ENCODE data around the gene NOS1AP. TPM values are rescaled to one million over a fixed set of nuclear protein-coding genes. Genes with fewer than 3 reads are reported as not detected.

NOS1AP gene
- total RNA-seq, 1 donor from 2014 or later = 2.0 TPM

GRCh38 chr1:162396201-162396906, 326.9 kb downstream of the NOS1AP start:
- no peak overlapping the region for H3K27ac ChIP-seq
- no peak for DNase-seq (ENCODE audit: extremely low spot score in 2 of 2)
- no peak for TF ChIP-seq POLR2A (IDR thresholded peaks at IDR 0.05)
- TF ChIP-seq, protein P1, sequence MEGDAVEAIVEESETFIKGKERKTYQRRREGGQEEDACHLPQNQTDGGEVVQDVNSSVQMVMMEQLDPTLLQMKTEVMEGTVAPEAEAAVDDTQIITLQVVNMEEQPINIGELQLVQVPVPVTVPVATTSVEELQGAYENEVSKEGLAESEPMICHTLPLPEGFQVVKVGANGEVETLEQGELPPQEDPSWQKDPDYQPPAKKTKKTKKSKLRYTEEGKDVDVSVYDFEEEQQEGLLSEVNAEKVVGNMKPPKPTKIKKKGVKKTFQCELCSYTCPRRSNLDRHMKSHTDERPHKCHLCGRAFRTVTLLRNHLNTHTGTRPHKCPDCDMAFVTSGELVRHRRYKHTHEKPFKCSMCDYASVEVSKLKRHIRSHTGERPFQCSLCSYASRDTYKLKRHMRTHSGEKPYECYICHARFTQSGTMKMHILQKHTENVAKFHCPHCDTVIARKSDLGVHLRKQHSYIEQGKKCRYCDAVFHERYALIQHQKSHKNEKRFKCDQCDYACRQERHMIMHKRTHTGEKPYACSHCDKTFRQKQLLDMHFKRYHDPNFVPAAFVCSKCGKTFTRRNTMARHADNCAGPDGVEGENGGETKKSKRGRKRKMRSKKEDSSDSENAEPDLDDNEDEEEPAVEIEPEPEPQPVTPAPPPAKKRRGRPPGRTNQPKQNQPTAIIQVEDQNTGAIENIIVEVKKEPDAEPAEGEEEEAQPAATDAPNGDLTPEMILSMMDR (IDR thresholded peaks at IDR 0.05) = no peak
- TF ChIP-seq POLR2AphosphoS5 (IDR thresholded peaks at IDR 0.05; ENCODE audit: insufficient read depth in 1 of 2, low read depth in 1 of 2) = no peak
- H3K4me3 ChIP-seq = no peak overlapping the region
- H3K4me1 ChIP-seq = no peaks in the 10 kb centered on the region
- no peaks in the 10 kb centered on the region for H3K9me3 ChIP-seq
- H3K27me3 ChIP-seq = no peaks in the 10 kb centered on the region
- intact Hi-C loops (cut with DNase I) = no loop called here
- no peaks in the 10 kb centered on the region for H3K36me3 ChIP-seq

GRCh38 chr1:162397039-162397448, 327.6 kb downstream of the NOS1AP start:
- Histone ChIP-seq H3K27ac (no peak overlapping the region), H3K4me1 (no peaks in the 10 kb centered on the region), H3K36me3 (no peaks in the 10 kb centered on the region)

DNA sequence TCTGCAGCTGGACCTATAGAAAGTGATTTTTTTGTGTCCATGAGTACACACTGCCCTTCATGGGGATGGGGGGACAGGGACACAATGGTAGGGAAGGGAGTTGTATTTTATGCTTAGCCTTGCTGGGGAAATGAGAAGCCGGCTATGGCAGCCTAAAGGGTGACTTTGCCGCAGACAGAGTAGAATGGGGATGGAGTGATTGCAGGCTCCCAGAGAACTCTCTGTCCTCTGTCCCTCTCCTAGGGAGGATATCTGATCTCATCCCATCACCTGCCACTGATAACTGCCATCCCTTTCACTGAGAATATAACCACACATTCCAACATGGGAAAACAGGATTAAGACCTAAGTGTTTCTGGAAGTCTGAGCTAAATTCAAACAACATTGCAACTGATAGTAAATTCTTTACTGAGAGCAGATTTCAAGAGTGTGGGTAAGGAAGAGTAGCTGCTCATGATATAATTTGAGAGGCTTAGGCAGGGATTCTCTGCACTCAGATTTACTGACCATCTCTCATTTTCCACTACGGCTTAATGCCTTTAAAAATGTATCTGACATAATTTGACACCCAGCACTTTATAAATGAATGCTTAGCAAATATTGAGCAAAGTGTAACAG, 328.6 kb downstream of the NOS1AP start:
- Histone ChIP-seq H3K27me3 (no peaks in the 10 kb centered on the region), H3K27ac (no peak overlapping the region), H3K4me1 (no peaks in the 10 kb centered on the region), H3K4me3 (no peak overlapping the region), H3K36me3 (no peaks in the 10 kb centered on the region), H3K9me3 (no peaks in the 10 kb centered on the region)
- no peak for DNase-seq (ENCODE audit: extremely low spot score in 2 of 2)
- no peak for TF ChIP-seq POLR2AphosphoS5 (IDR thresholded peaks at IDR 0.05; ENCODE audit: insufficient read depth in 1 of 2, low read depth in 1 of 2)
- no peak for TF ChIP-seq POLR2A (IDR thresholded peaks at IDR 0.05)
- TF ChIP-seq, protein P1 (IDR thresholded peaks at IDR 0.05) = no peak
- intact Hi-C loops (cut with DNase I) = no loop called here

More at GRCh38 chr1:162397039-162397448, 327.6 kb downstream of the NOS1AP start:
- Histone ChIP-seq H3K9me3 (no peaks in the 10 kb centered on the region), H3K4me3 (no peak overlapping the region), H3K27me3 (no peaks in the 10 kb centered on the region)
- TF ChIP-seq, protein P1 (IDR thresholded peaks at IDR 0.05) = no peak
- TF ChIP-seq POLR2A (IDR thresholded peaks at IDR 0.05) (no peak), POLR2AphosphoS5 (IDR thresholded peaks at IDR 0.05; ENCODE audit: insufficient read depth in 1 of 2, low read depth in 1 of 2) (no peak)
- intact Hi-C loops (cut with DNase I) = no loop called here
- DNase-seq (ENCODE audit: extremely low spot score in 2 of 2) = no peak

DNA sequence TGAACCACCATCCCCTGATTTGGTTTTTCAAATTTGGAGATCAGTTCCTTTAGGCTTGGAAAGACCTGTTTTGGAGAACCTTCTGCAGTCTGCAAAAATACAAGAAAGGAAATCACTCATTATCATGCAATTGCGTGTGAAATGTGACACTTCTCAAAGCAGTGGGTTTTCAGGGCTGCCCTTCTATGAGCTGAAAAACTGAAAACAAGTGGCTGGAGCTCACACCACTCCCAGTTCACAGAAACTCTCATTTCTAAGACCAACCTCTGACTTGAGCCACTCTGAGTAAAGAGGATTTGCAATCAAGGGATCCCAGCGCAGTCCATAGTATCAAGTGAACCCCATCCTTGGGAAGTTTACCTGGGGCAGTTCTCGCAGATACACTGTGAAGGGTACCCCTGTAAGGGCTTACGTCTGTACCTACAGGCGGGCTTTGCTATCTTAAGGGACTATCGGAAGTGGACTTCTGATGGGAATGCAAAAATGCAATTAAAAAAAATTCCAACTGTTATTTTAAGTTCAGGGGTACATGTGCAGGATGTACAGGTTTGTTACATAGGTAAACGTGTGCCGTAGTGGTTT, 329.6 kb downstream of the NOS1AP start:
- Histone ChIP-seq H3K4me3 (no peak overlapping the region), H3K4me1 (no peaks in the 10 kb centered on the region), H3K27me3 (no peaks in the 10 kb centered on the region), H3K27ac (no peak overlapping the region), H3K36me3 (no peaks in the 10 kb centered on the region), H3K9me3 (no peaks in the 10 kb centered on the region)
- no peak for DNase-seq (ENCODE audit: extremely low spot score in 2 of 2)
- intact Hi-C loops (cut with DNase I) = no loop called here
- TF ChIP-seq POLR2AphosphoS5 (IDR thresholded peaks at IDR 0.05; ENCODE audit: insufficient read depth in 1 of 2, low read depth in 1 of 2) (no peak), POLR2A (IDR thresholded peaks at IDR 0.05) (no peak)
- TF ChIP-seq, protein P1 (IDR thresholded peaks at IDR 0.05) = no peak

Data from vagina (tissue), 2 donors.